ENCODE measurements around the gene TUBB4A. TPM values are rescaled to one million over a fixed set of nuclear protein-coding genes. Genes with fewer than 3 reads are reported as not detected.

The TUBB4A gene
- total and polyA plus RNA-seq, 9 of the 15 experiments (the other 6 are each of a cell fraction or from before 2014, with no cell fraction given): 0.14 to 7.0 (median 0.75) TPM

DNA sequence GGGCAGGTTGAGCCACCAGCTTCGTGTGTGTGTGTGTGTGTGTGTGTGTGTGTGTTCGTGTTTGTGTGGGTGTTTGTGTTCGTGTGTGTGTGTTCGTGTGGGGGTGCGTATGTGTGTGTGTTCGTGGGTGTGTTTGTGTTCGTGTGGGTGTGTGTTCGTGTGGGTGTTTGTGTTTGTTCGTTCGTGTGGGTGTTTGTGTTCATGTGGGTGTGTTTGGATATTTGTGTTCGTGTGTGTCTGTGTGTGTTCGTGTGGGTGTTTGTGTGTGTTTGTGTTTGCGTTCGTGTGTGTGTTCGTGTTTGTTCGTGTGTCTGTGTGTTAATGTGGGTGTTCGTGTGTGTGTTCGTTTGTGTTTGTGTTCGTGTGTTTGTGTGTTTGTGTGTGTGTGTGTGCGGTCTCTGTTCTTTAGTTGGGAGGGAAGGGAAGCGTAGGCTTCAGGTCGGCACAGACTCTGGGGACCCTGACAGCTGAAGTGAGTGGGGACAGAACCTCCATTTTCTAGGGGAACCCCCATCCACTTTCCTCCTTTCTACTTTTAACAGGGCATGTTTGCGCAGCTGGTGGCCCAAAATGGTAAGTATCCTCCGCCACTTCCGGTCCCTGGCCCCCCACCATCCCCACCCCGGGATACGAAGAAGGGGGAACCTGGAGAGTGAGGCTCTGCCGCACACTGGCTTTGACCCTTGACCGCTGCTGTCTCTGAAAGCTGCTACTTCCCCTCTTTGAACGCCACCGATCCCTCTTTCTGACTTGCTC, 30.3 kb upstream of the TUBB4A start (continued):
- TF ChIP-seq, protein P1, sequence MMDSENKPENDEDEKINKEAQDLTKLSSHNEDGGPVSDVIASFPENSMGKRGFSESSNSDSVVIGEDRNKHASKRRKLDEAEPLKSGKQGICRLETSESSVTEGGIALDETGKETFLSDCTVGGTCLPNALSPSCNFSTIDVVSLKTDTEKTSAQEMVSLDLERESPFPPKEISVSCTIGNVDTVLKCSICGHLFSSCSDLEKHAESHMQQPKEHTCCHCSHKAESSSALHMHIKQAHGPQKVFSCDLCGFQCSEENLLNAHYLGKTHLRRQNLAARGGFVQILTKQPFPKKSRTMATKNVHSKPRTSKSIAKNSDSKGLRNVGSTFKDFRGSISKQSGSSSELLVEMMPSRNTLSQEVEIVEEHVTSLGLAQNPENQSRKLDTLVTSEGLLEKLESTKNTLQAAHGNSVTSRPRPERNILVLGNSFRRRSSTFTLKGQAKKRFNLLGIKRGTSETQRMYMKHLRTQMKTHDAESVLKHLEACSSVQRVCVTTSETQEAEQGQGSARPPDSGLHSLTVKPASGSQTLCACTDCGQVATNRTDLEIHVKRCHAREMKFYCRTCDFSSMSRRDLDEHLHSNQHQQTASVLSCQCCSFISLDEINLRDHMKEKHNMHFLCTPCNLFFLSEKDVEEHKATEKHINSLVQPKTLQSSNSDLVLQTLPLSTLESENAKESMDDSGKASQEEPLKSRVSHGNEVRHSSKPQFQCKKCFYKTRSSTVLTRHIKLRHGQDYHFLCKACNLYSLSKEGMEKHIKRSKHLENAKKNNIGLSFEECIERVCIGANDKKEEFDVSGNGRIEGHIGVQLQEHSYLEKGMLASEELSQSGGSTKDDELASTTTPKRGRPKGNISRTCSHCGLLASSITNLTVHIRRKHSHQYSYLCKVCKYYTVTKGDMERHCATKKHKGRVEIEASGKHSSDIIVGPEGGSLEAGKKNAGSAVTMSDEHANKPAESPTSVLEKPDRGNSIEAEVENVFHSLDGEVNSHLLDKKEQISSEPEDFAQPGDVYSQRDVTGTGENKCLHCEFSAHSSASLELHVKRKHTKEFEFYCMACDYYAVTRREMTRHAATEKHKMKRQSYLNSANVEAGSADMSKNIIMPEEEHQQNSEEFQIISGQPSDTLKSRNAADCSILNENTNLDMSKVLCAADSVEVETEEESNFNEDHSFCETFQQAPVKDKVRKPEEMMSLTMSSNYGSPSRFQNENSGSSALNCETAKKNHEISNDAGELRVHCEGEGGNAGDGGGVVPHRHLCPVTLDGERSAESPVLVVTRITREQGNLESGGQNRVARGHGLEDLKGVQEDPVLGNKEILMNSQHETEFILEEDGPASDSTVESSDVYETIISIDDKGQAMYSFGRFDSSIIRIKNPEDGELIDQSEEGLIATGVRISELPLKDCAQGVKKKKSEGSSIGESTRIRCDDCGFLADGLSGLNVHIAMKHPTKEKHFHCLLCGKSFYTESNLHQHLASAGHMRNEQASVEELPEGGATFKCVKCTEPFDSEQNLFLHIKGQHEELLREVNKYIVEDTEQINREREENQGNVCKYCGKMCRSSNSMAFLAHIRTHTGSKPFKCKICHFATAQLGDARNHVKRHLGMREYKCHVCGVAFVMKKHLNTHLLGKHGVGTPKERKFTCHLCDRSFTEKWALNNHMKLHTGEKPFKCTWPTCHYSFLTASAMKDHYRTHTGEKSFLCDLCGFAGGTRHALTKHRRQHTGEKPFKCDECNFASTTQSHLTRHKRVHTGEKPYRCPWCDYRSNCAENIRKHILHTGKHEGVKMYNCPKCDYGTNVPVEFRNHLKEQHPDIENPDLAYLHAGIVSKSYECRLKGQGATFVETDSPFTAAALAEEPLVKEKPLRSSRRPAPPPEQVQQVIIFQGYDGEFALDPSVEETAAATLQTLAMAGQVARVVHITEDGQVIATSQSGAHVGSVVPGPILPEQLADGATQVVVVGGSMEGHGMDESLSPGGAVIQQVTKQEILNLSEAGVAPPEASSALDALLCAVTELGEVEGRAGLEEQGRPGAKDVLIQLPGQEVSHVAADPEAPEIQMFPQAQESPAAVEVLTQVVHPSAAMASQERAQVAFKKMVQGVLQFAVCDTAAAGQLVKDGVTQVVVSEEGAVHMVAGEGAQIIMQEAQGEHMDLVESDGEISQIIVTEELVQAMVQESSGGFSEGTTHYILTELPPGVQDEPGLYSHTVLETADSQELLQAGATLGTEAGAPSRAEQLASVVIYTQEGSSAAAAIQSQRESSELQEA (IDR thresholded peaks at IDR 0.05; ENCODE audit: low read depth): peak; percentile 64; the same call in 1 of the 2 replicates
- TF ChIP-seq MTA1 (IDR thresholded peaks at IDR 0.05; ENCODE audit: borderline replicate concordance) (peak; percentile 81; the same call in 1 of the 2 replicates), HMGN3 (IDR thresholded peaks at IDR 0.05; ENCODE audit: borderline replicate concordance, extremely low read depth, insufficient read length, low read depth, low read length) (no peak), SIX5 (IDR thresholded peaks at IDR 0.05; ENCODE audit: borderline replicate concordance in 1 of 2, insufficient read depth in 1 of 2, low read depth in 1 of 2, low read length in 2 of 2) (no peak), FOXK1 (CRISPR knock-in tag; IDR thresholded peaks at IDR 0.05; ENCODE audit: borderline replicate concordance) (0 out of 2 replicates have a peak, but pooled peaks have one; percentile 52), ZNF644 (tag; IDR thresholded peaks at IDR 0.05; ENCODE audit: low read depth) (no peak), ASH1L (IDR thresholded peaks at IDR 0.05; ENCODE audit: borderline replicate concordance, low read depth, partially characterized antibody) (peak; percentile 57), PHF21A (IDR thresholded peaks at IDR 0.05; ENCODE audit: borderline replicate concordance, low read depth) (0 out of 2 replicates have a peak, but pooled peaks have one; percentile 48), NCOR1 (IDR thresholded peaks at IDR 0.05) (peak; percentile 34; the same call in 1 of the 2 replicates)
- TF ChIP-seq, protein P2, sequence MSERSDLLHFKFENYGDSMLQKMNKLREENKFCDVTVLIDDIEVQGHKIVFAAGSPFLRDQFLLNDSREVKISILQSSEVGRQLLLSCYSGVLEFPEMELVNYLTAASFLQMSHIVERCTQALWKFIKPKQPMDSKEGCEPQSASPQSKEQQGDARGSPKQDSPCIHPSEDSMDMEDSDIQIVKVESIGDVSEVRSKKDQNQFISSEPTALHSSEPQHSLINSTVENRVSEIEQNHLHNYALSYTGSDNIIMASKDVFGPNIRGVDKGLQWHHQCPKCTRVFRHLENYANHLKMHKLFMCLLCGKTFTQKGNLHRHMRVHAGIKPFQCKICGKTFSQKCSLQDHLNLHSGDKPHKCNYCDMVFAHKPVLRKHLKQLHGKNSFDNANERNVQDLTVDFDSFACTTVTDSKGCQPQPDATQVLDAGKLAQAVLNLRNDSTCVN (CRISPR knock-in tag; IDR thresholded peaks at IDR 0.05): peak; percentile 98
- TF ChIP-seq, protein P3, sequence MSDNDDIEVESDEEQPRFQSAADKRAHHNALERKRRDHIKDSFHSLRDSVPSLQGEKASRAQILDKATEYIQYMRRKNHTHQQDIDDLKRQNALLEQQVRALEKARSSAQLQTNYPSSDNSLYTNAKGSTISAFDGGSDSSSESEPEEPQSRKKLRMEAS (CRISPR knock-in tag; IDR thresholded peaks at IDR 0.05): peak; percentile 47
- TF ChIP-seq, protein P4, sequence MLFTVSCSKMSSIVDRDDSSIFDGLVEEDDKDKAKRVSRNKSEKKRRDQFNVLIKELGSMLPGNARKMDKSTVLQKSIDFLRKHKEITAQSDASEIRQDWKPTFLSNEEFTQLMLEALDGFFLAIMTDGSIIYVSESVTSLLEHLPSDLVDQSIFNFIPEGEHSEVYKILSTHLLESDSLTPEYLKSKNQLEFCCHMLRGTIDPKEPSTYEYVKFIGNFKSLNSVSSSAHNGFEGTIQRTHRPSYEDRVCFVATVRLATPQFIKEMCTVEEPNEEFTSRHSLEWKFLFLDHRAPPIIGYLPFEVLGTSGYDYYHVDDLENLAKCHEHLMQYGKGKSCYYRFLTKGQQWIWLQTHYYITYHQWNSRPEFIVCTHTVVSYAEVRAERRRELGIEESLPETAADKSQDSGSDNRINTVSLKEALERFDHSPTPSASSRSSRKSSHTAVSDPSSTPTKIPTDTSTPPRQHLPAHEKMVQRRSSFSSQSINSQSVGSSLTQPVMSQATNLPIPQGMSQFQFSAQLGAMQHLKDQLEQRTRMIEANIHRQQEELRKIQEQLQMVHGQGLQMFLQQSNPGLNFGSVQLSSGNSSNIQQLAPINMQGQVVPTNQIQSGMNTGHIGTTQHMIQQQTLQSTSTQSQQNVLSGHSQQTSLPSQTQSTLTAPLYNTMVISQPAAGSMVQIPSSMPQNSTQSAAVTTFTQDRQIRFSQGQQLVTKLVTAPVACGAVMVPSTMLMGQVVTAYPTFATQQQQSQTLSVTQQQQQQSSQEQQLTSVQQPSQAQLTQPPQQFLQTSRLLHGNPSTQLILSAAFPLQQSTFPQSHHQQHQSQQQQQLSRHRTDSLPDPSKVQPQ (CRISPR knock-in tag; IDR thresholded peaks at IDR 0.05; ENCODE audit: borderline replicate concordance): no peak
